Endodermal cell (in vitro differentiated cells): Measurements from ENCODE around the gene ASCL1. TPM values are rescaled to one million over a fixed set of nuclear protein-coding genes. Genes with fewer than 3 reads are reported as not detected.

ENCODE experiments used
- DNase-seq: peaks from one replicate; pipeline ENCODE4 v3.0.0-alpha.2; 2017
- H3K27ac ChIP-seq: 2 replicates; pipeline ENCODE4 v1.5.1; 2013; ENCODE audit warnings: mild to moderate bottlenecking, low read depth, low read length, moderate library complexity
- H3K27me3 ChIP-seq: 2 replicates; pipeline ENCODE4 v1.6.1; 2013; ENCODE audit warnings: mild to moderate bottlenecking, low read length, moderate library complexity; ENCODE audit not compliant: insufficient read depth, control insufficient read depth, poor library complexity, severe bottlenecking
- H3K36me3 ChIP-seq: 2 replicates; pipeline ENCODE4 v1.7.0; 2013; ENCODE audit warnings: mild to moderate bottlenecking, low read length, moderate library complexity; ENCODE audit not compliant: control insufficient read depth, insufficient read depth
- H3K4me1 ChIP-seq: one replicate; pipeline ENCODE4 v1.7.0; 2013; ENCODE audit warnings: low read length; ENCODE audit not compliant: control insufficient read depth, insufficient read depth
- H3K4me3 ChIP-seq: 2 replicates; pipeline ENCODE4 v1.5.1; 2013; ENCODE audit warnings: mild to moderate bottlenecking, low read length, moderate library complexity
- H3K9ac ChIP-seq: 2 replicates; pipeline ENCODE4 v1.6.1; 2013; ENCODE audit warnings: mild to moderate bottlenecking, low read length, moderate library complexity; ENCODE audit not compliant: poor library complexity, severe bottlenecking; ENCODE audit errors: extremely low read depth
- H3K9me3 ChIP-seq: 2 replicates; pipeline ENCODE4 v1.6.1; 2013; ENCODE audit warnings: mild to moderate bottlenecking, low read length, moderate library complexity; ENCODE audit not compliant: control insufficient read depth
- H3K27ac Mint-ChIP-seq: 2 replicates; pipeline ENCODE4 v1.8.0; 2020; ENCODE audit warnings: mixed read lengths
- H3K27me3 Mint-ChIP-seq: 2 replicates; pipeline ENCODE4 v1.8.0; 2021; ENCODE audit warnings: mild to moderate bottlenecking, mixed read lengths; ENCODE audit not compliant: insufficient read depth
- H3K36me3 Mint-ChIP-seq: 2 replicates; pipeline ENCODE4 v1.8.0; 2020; ENCODE audit warnings: low read depth, mixed read lengths
- H3K4me1 Mint-ChIP-seq: 2 replicates; pipeline ENCODE4 v1.8.0; 2020; ENCODE audit warnings: mixed read lengths
- H3K4me3 Mint-ChIP-seq: 2 replicates; pipeline ENCODE4 v1.8.0; 2020; ENCODE audit warnings: mild to moderate bottlenecking, moderate library complexity, mixed read lengths
- H3K9me3 Mint-ChIP-seq: 2 replicates; pipeline ENCODE4 v1.8.0; 2020; ENCODE audit warnings: mild to moderate bottlenecking, mixed read lengths
- CTCF ChIP-seq: fragments of 200-600 bp; sonication (generic); conservative IDR thresholded peaks from 2 replicates; pipeline ENCODE4 v1.5.0; 2021; ENCODE audit warnings: antibody characterized with exemption, mild to moderate bottlenecking
- WGBS, 2 experiments: methylation state at CpG; one replicate each; pipeline versions ENCODE4 v1.1.5 to v1.1.7; 2013; ENCODE audit warnings: missing lambda C conversion rate in 2 of 2, mixed read lengths in 1 of 2; ENCODE audit not compliant: insufficient coverage in 1 of 2, insufficient read length in 1 of 2; 5-methylcytosine and 5-hydroxymethylcytosine counted together
- total RNA-seq, 2 donors: library from RNA; stranded (reverse); fragmentation: NEBNext Ultra II Directional in 1 of 2; extraction: Animal tissue kit (Norgen Biotek cat#: 25700) in 1 of 2; gene quantifications; 2 replicates in 1 of 2; 3 replicates in 1 of 2; pipeline ENCODE4 v1.2.1, GENCODE V29; 2021

The ASCL1 gene
- total RNA-seq, 2 donors from 2014 or later: not detected

GRCh38 chr12:102950107-102950949, 7.1 kb upstream of the ASCL1 start:
- H3K4me3 ChIP-seq: peak overlapping the region; percentile 70
- H3K36me3 ChIP-seq: no peaks in the 10 kb centered on the region
- no peak overlapping the region for H3K9ac ChIP-seq
- peaks cover 94% of the 10 kb centered on the region for H3K27me3 ChIP-seq
- H3K4me1 ChIP-seq: no peaks in the 10 kb centered on the region
- 5 to 6% methylated on average over 27 to 37 of the region's 37 CpGs for WGBS, 2 experiments
- Mint-ChIP-seq H3K4me1 (peaks cover 8% of the 10 kb centered on the region), H3K27ac (no peak overlapping the region), H3K4me3 (peak overlapping the region; percentile 50), H3K36me3 (no peaks in the 10 kb centered on the region), H3K9me3 (no peaks in the 10 kb centered on the region), H3K27me3 (peaks cover 93% of the 10 kb centered on the region)
- peak; percentile 89 for DNase-seq
- no peak overlapping the region for H3K27ac ChIP-seq
- no peaks in the 10 kb centered on the region for H3K9me3 ChIP-seq
- peak; percentile 69 for TF ChIP-seq CTCF

DNA sequence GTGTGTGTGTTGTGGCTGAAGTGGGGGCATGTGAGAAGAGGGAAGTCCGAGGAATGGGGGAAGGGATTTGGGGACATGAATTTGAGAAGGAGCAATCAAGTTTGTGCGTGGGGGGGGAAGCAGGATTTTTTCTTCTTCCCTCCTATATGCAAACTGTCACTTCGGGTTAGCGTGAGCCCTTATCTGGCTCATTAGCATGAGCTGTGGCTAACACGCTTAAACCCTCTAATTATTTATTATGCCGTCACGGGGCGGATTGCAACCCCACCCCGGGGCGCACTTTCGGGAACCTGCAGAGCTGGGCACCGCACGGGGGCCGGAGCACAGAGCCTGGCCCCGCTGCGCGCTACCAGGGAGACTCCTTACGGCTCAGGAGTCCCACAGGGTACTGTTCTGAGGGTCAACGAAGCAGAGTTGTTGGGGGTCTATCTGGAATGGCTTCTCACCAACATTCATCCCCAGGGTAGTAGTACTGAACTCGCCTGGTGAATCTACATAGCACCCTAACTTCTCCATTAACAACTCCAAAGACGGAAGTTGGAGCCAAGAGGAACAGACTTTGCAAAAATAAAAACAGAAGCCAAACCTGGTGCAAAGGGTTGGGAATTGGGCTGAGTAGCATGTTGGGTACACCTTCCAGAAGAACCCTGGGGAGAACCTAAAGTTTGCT, 6.4 kb upstream of the ASCL1 start:
- Histone ChIP-seq H3K4me3 (peak overlapping the region; percentile 70), H3K36me3 (no peaks in the 10 kb centered on the region), H3K27me3 (peaks cover 100% of the 10 kb centered on the region), H3K4me1 (no peaks in the 10 kb centered on the region), H3K27ac (no peak overlapping the region), H3K9ac (no peak overlapping the region), H3K9me3 (no peaks in the 10 kb centered on the region)
- peaks cover 97% of the 10 kb centered on the region for H3K27me3 Mint-ChIP-seq
- no peak for TF ChIP-seq CTCF
- H3K4me1 Mint-ChIP-seq: peaks cover 8% of the 10 kb centered on the region
- peak overlapping the region; percentile 50 for H3K4me3 Mint-ChIP-seq
- 6 to 10% methylated on average over 4 to 20 of the region's 21 CpGs for WGBS, 2 experiments
- no peaks in the 10 kb centered on the region for H3K9me3 Mint-ChIP-seq
- no peak overlapping the region for H3K27ac Mint-ChIP-seq
- no peak for DNase-seq
- H3K36me3 Mint-ChIP-seq: no peaks in the 10 kb centered on the region

GRCh38 chr12:102951841-102952240, 5.6 kb upstream of the ASCL1 start:
- 57 to 67% methylated on average over 3 to 9 of the region's 9 CpGs for WGBS, 2 experiments
- no peak overlapping the region for H3K27ac ChIP-seq
- peaks cover 100% of the 10 kb centered on the region for H3K27me3 ChIP-seq
- Mint-ChIP-seq H3K27ac (no peak overlapping the region), H3K4me3 (no peak overlapping the region), H3K4me1 (peaks cover 8% of the 10 kb centered on the region), H3K27me3 (peaks cover 98% of the 10 kb centered on the region), H3K36me3 (no peaks in the 10 kb centered on the region), H3K9me3 (no peaks in the 10 kb centered on the region)
- H3K9ac ChIP-seq: no peak overlapping the region
- TF ChIP-seq CTCF: no peak
- H3K36me3 ChIP-seq: no peaks in the 10 kb centered on the region
- no peak for DNase-seq
- H3K9me3 ChIP-seq: no peaks in the 10 kb centered on the region
- peaks cover under 1% of the 10 kb centered on the region for H3K4me1 ChIP-seq
- H3K4me3 ChIP-seq: no peak overlapping the region
